H9 (cell line): ENCODE data around the gene PRKAR1A. TPM values are rescaled to one million over a fixed set of nuclear protein-coding genes. Genes with fewer than 3 reads are reported as not detected.

Experiments
- DNase-seq: peaks from one replicate; pipeline ENCODE4 v3.0.0-alpha.2; 2017
- H2AFZ ChIP-seq: one replicate; pipeline ENCODE4 v1.6.1; 2013; ENCODE audit warnings: mild to moderate bottlenecking, low read length, control low read depth, moderate library complexity
- H2AK5ac ChIP-seq: 2 replicates; pipeline ENCODE4 v1.6.1; 2013; ENCODE audit warnings: low read length, control low read depth, mixed read lengths; ENCODE audit not compliant: insufficient read length
- H2BK120ac ChIP-seq: one replicate; pipeline ENCODE4 v1.6.1; 2013; ENCODE audit warnings: low read depth, mild to moderate bottlenecking, low read length, control low read depth, inconsistent platforms; ENCODE audit not compliant: poor library complexity, severe bottlenecking
- H2BK12ac ChIP-seq: 2 replicates; pipeline ENCODE4 v1.6.1; 2013; ENCODE audit warnings: low read length, control low read depth, mixed read lengths, low read depth; ENCODE audit not compliant: insufficient read length
- H2BK15ac ChIP-seq: 2 replicates; pipeline ENCODE4 v1.6.1; 2013; ENCODE audit warnings: low read depth, low read length, control low read depth
- H2BK20ac ChIP-seq: one replicate; pipeline ENCODE4 v1.6.1; 2013; ENCODE audit warnings: low read depth, mild to moderate bottlenecking, low read length, control low read depth, inconsistent platforms; ENCODE audit not compliant: poor library complexity, severe bottlenecking
- H2BK5ac ChIP-seq: 2 replicates; pipeline ENCODE4 v1.6.1; 2013; ENCODE audit warnings: low read length, control low read depth, mixed read lengths; ENCODE audit not compliant: insufficient read length
- H3K14ac ChIP-seq: 2 replicates; pipeline ENCODE4 v1.6.1; 2013; ENCODE audit warnings: low read length, control low read depth; ENCODE audit not compliant: insufficient read depth
- H3K18ac ChIP-seq: 2 replicates; pipeline ENCODE4 v1.6.1; 2013; ENCODE audit warnings: low read depth, mild to moderate bottlenecking, mixed read lengths, low read length, control low read depth; ENCODE audit not compliant: insufficient read length
- H3K23ac ChIP-seq: 2 replicates; pipeline ENCODE4 v1.6.1; 2013; ENCODE audit warnings: low read length, control low read depth, mixed read lengths, low read depth; ENCODE audit not compliant: insufficient read length
- H3K23me2 ChIP-seq: 2 replicates; pipeline ENCODE4 v1.6.1; 2013; ENCODE audit warnings: low read depth, mild to moderate bottlenecking, mixed read lengths, low read length, control low read depth; ENCODE audit not compliant: insufficient read length, poor library complexity, severe bottlenecking
- H3K27ac ChIP-seq: 2 replicates; pipeline ENCODE4 v1.5.1; 2013; ENCODE audit warnings: low read length, control low read depth, mixed read lengths, low read depth; ENCODE audit not compliant: insufficient read length
- H3K27me3 ChIP-seq: 2 replicates; pipeline ENCODE4 v1.6.1; 2013; ENCODE audit warnings: low read length, control low read depth, inconsistent platforms; ENCODE audit not compliant: insufficient read depth
- H3K4ac ChIP-seq: 2 replicates; pipeline ENCODE4 v1.6.1; 2013; ENCODE audit warnings: low read depth, mild to moderate bottlenecking, control low read depth, inconsistent platforms, low read length, moderate library complexity
- H3K4me1 ChIP-seq: 2 replicates; pipeline ENCODE4 v1.6.1; 2013; ENCODE audit warnings: low read length, control low read depth, inconsistent platforms; ENCODE audit not compliant: insufficient read depth
- H3K4me2 ChIP-seq: 2 replicates; pipeline ENCODE4 v1.6.1; 2013; ENCODE audit warnings: low read length, control low read depth, mixed read lengths; ENCODE audit not compliant: insufficient read length, insufficient read depth
- H3K56ac ChIP-seq: 2 replicates; pipeline ENCODE4 v1.6.1; 2013; ENCODE audit warnings: low read depth, mild to moderate bottlenecking, mixed read lengths, low read length, control low read depth; ENCODE audit not compliant: insufficient read length
- H3K79me1 ChIP-seq: 2 replicates; pipeline ENCODE4 v1.6.1; 2013; ENCODE audit warnings: low read depth, mild to moderate bottlenecking, moderate library complexity, low read length, control low read depth, inconsistent platforms; ENCODE audit not compliant: insufficient read depth, poor library complexity, severe bottlenecking
- H3K79me2 ChIP-seq: 2 replicates; pipeline ENCODE4 v1.6.1; 2013; ENCODE audit warnings: low read length, control low read depth, inconsistent platforms; ENCODE audit not compliant: insufficient read depth
- H3K9ac ChIP-seq: 2 replicates; pipeline ENCODE4 v1.6.1; 2013; ENCODE audit warnings: low read length, control low read depth, mixed read lengths; ENCODE audit not compliant: insufficient read length; ENCODE audit errors: extremely low read depth
- H3K9me3 ChIP-seq: one replicate; pipeline ENCODE4 v1.6.1; 2013; ENCODE audit warnings: low read depth, low read length, inconsistent platforms; ENCODE audit not compliant: control insufficient read depth
- H3T11ph ChIP-seq: one replicate; pipeline ENCODE4 v1.6.1; 2013; ENCODE audit warnings: mild to moderate bottlenecking, low read length, control low read depth, inconsistent platforms
- H4K20me1 ChIP-seq: one replicate; pipeline ENCODE4 v1.6.1; 2013; ENCODE audit not compliant: control insufficient read depth, insufficient read length, insufficient read depth
- H4K5ac ChIP-seq: 2 replicates; pipeline ENCODE4 v1.6.1; 2013; ENCODE audit warnings: low read depth, mild to moderate bottlenecking, mixed read lengths, low read length, control low read depth; ENCODE audit not compliant: insufficient read length
- H4K8ac ChIP-seq: replicated peaks from 2 replicates; pipeline ENCODE4 v1.6.1; 2013; ENCODE audit warnings: low read length, control low read depth, mixed read lengths, low read depth; ENCODE audit not compliant: insufficient read length
- H4K91ac ChIP-seq: 2 replicates; pipeline ENCODE4 v1.6.1; 2013; ENCODE audit warnings: low read depth, mild to moderate bottlenecking, moderate library complexity, mixed read lengths, low read length, control low read depth; ENCODE audit not compliant: insufficient read length
- H3K27ac Mint-ChIP-seq, 3 experiments: 2 replicates in 2 of 3; 3 replicates in 1 of 3; pipeline ENCODE4 v1.8.0; 2020 to 2021; ENCODE audit warnings: mixed read lengths in 3 of 3, mild to moderate bottlenecking in 1 of 3, moderate library complexity in 1 of 3
- H3K27me3 Mint-ChIP-seq: 2 replicates; pipeline ENCODE4 v1.8.0; 2021; ENCODE audit warnings: low read depth, mild to moderate bottlenecking, moderate library complexity, mixed read lengths
- H3K36me3 Mint-ChIP-seq, 3 experiments: 2 replicates in 2 of 3; 3 replicates in 1 of 3; pipeline ENCODE4 v1.8.0; 2020 to 2021; ENCODE audit warnings: low read depth in 3 of 3, mixed read lengths in 3 of 3; ENCODE audit not compliant: insufficient read depth in 1 of 3
- H3K4me1 Mint-ChIP-seq, 2 experiments: 2 replicates each; pipeline ENCODE4 v1.8.0; 2020; ENCODE audit warnings: mixed read lengths in 2 of 2
- H3K4me3 Mint-ChIP-seq, 2 experiments: 2 replicates in 1 of 2; 3 replicates in 1 of 2; pipeline ENCODE4 v1.8.0; 2020 to 2021; ENCODE audit warnings: mild to moderate bottlenecking in 2 of 2, mixed read lengths in 2 of 2, moderate library complexity in 1 of 2
- H3K9me3 Mint-ChIP-seq, 2 experiments: 2 replicates in 1 of 2; 3 replicates in 1 of 2; pipeline ENCODE4 v1.8.0; 2020; ENCODE audit warnings: mild to moderate bottlenecking in 2 of 2, mixed read lengths in 2 of 2, moderate library complexity in 1 of 2
- WGBS: extraction: QIAGEN DNeasy Blood & Tissue Kit; methylation state at CpG from one replicate; pipeline ENCODE4 v1.1.7; 2013; ENCODE audit warnings: missing lambda C conversion rate, low lambda C conversion rate, mixed read lengths; ENCODE audit not compliant: insufficient read length; ENCODE audit errors: extremely low coverage; 5-methylcytosine and 5-hydroxymethylcytosine counted together
- total RNA-seq: library from RNA; stranded (reverse); gene quantifications from 2 replicates; pipeline ENCODE4 v1.2.1, GENCODE V29; 2021
- TF ChIP-seq, protein P1 (sequence below): fragments of 200-600 bp; sonication (generic); conservative IDR thresholded peaks from 3 replicates; pipeline ENCODE4 v1.8.0; 2021; ENCODE audit warnings: antibody characterized with exemption, mild to moderate bottlenecking

PRKAR1A gene
- total RNA-seq, 1 experiment from 2014 or later, result 171 TPM

DNA sequence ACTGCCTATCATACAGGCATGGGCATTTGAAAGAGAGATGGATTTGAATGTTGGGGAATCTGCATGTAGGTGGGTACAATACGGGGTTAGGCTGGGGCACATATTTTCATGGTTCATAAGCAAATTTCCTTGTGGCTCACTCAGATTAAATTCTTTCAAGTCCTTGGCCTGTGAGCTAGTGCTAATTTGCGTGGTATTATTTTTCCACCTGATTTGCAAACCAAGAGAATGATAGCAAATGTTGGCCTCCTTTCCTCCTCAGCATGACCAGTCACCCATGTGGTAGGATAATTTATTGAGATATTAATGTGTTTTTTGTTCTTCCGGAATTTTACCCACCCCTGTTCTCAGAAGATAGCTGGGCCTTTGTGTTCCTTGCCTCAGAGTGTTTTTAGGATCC lies 66.0 kb downstream of the PRKAR1A start:
- Histone ChIP-seq H2AK5ac (no peak overlapping the region), H3T11ph (no peak overlapping the region), H3K18ac (no peak overlapping the region), H3K4me1 (no peaks in the 10 kb centered on the region), H3K56ac (no peak overlapping the region), H3K23ac (no peak overlapping the region), H2BK120ac (no peak overlapping the region), H3K9ac (no peak overlapping the region), H4K8ac (no peak overlapping the region), H2AFZ (no peak overlapping the region), H3K27ac (no peak overlapping the region), H3K4me2 (no peak overlapping the region), H2BK5ac (no peak overlapping the region), H3K79me2 (no peaks in the 10 kb centered on the region), H2BK12ac (no peak overlapping the region), H3K27me3 (no peaks in the 10 kb centered on the region), H4K5ac (no peak overlapping the region), H2BK15ac (no peak overlapping the region), H4K91ac (no peak overlapping the region), H4K20me1 (no peaks in the 10 kb centered on the region), H3K9me3 (no peaks in the 10 kb centered on the region), H3K4ac (no peak overlapping the region), H3K23me2 (no peaks in the 10 kb centered on the region), H3K14ac (no peak overlapping the region), H3K79me1 (no peaks in the 10 kb centered on the region), H2BK20ac (no peak overlapping the region)
- no peak for DNase-seq
- TF ChIP-seq, protein P1, sequence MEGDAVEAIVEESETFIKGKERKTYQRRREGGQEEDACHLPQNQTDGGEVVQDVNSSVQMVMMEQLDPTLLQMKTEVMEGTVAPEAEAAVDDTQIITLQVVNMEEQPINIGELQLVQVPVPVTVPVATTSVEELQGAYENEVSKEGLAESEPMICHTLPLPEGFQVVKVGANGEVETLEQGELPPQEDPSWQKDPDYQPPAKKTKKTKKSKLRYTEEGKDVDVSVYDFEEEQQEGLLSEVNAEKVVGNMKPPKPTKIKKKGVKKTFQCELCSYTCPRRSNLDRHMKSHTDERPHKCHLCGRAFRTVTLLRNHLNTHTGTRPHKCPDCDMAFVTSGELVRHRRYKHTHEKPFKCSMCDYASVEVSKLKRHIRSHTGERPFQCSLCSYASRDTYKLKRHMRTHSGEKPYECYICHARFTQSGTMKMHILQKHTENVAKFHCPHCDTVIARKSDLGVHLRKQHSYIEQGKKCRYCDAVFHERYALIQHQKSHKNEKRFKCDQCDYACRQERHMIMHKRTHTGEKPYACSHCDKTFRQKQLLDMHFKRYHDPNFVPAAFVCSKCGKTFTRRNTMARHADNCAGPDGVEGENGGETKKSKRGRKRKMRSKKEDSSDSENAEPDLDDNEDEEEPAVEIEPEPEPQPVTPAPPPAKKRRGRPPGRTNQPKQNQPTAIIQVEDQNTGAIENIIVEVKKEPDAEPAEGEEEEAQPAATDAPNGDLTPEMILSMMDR, result no peak
- Mint-ChIP-seq H3K27ac (peak overlapping the region in 1 of 3 experiments; percentile 62; a peak in 1 of 7 replicates), H3K9me3 (no peaks in the 10 kb centered on the region; a peak in 2 of 5 replicates), H3K4me3 (no peak overlapping the region), H3K4me1 (peaks cover 10 to 14% of the 10 kb centered on the region in 2 experiments), H3K36me3 (peaks cover 0 to 14% (median 9%) of the 10 kb centered on the region in 3 experiments; a peak in 3 of 7 replicates), H3K27me3 (no peaks in the 10 kb centered on the region)
- no CpG with 5 or more reads among the region's 3 CpGs for WGBS
